Measurements from ENCODE around the gene PCDH15.

PCDH15 gene

GRCh38 chr10:53990799-53991238 is 810.2 kb downstream of the PCDH15 start:
- no peaks in the 10 kb centered on the region for H3K27me3 ChIP-seq
- H3K9me3 ChIP-seq, result no peaks in the 10 kb centered on the region
- H3K27ac ChIP-seq, result no peak overlapping the region
- no peaks in the 10 kb centered on the region for H3K36me3 ChIP-seq
- no peak overlapping the region for H3K4me3 ChIP-seq (ENCODE audit: low read depth in 1 of 2, low read length in 1 of 2)
- no peak for TF ChIP-seq CTCF (IDR thresholded peaks at IDR 0.05)
- no peaks in the 10 kb centered on the region for H3K4me1 ChIP-seq (ENCODE audit: control insufficient read depth in 1 of 2, insufficient read depth in 1 of 2, low read depth in 1 of 2, low read length in 1 of 2)

DNA sequence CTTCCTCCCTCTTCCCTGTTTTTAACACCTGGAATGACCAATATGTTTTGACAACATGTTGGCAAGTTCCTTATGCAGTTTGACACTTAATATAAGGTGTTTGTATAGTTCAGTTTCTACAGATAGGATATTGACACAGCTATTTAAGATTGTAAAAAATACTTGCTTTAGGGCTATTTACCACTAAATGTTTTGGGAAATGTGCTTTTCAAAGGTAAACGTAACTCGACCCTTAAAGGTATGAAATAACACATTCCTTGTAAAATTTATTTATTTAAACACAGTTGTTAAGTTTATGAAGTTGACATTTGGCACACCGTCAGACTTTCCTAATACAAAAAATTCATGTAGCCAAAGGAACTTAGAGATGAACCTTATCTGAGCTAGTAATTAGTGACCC is 817.6 kb downstream of the PCDH15 start:
- no peaks in the 10 kb centered on the region for H3K36me3 ChIP-seq
- no peak overlapping the region for H3K4me3 ChIP-seq (ENCODE audit: low read depth in 1 of 2, low read length in 1 of 2)

DNA sequence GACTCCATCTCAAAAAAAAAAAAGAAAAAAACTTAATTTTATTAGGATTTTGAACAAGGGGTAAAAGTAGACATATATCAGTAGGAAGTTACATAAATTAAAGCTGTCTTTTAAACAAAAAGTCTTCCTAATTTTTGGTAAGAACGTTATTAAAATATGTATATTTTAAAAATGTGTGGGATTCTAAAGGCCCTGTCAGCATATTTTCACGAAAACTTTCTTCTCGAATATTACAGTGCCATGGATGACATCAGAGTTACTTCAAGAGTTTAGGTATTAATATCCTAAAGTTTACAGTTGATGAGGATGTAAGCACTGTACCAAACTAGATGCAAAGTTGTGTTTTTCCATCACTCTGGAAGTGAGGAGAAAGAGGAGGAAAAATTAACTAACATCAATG is 820.8 kb downstream of the PCDH15 start:
- Histone ChIP-seq H3K4me1 (ENCODE audit: control insufficient read depth in 1 of 2, insufficient read depth in 1 of 2, low read depth in 1 of 2, low read length in 1 of 2) (no peaks in the 10 kb centered on the region), H3K27ac (no peak overlapping the region), H3K4me3 (ENCODE audit: low read depth in 1 of 2, low read length in 1 of 2) (no peak overlapping the region), H3K36me3 (no peaks in the 10 kb centered on the region), H3K27me3 (no peaks in the 10 kb centered on the region), H3K9me3 (no peaks in the 10 kb centered on the region)
- no peak for TF ChIP-seq CTCF (IDR thresholded peaks at IDR 0.05)

More for the DNA sequence above, 817.6 kb downstream of the PCDH15 start:
- Histone ChIP-seq H3K27me3 (no peaks in the 10 kb centered on the region), H3K4me1 (ENCODE audit: control insufficient read depth in 1 of 2, insufficient read depth in 1 of 2, low read depth in 1 of 2, low read length in 1 of 2) (no peaks in the 10 kb centered on the region), H3K27ac (no peak overlapping the region), H3K9me3 (no peaks in the 10 kb centered on the region)
- TF ChIP-seq CTCF (IDR thresholded peaks at IDR 0.05), result no peak

GRCh38 chr10:53978301-53978700 is 822.7 kb downstream of the PCDH15 start:
- no peak for TF ChIP-seq CTCF (IDR thresholded peaks at IDR 0.05)
- no peaks in the 10 kb centered on the region for H3K9me3 ChIP-seq

GRCh38 chr10:53977267-53977666 is 823.8 kb downstream of the PCDH15 start:
- no peak for TF ChIP-seq CTCF (IDR thresholded peaks at IDR 0.05)
- no peaks in the 10 kb centered on the region for H3K27me3 ChIP-seq

More at GRCh38 chr10:53978301-53978700, 822.7 kb downstream of the PCDH15 start:
- no peak overlapping the region for H3K4me3 ChIP-seq (ENCODE audit: low read depth in 1 of 2, low read length in 1 of 2)
- no peak overlapping the region for H3K27ac ChIP-seq
- H3K4me1 ChIP-seq (ENCODE audit: control insufficient read depth in 1 of 2, insufficient read depth in 1 of 2, low read depth in 1 of 2, low read length in 1 of 2), result no peaks in the 10 kb centered on the region
- no peaks in the 10 kb centered on the region for H3K27me3 ChIP-seq
- no peaks in the 10 kb centered on the region for H3K36me3 ChIP-seq

DNA sequence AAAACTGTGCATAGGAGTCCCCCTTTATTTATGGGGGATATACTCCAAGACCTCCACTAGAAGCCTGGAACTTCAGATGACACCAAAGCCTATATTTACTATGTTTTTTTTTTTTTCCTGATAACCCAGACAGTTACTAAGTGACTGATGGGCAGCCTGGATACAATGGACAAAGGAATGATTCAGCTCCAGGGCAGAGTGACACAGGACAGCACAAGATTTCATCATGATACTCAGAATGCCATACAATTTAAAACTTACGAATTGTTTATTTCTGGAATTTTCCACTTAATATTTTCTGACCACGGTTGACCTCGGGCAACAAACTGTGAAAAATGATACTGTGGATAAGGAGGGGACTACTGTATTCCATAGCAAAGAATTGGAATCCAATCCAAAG is 843.6 kb downstream of the PCDH15 start:
- no peaks in the 10 kb centered on the region for H3K36me3 ChIP-seq
- no peak for TF ChIP-seq CTCF (IDR thresholded peaks at IDR 0.05)
- H3K4me1 ChIP-seq (ENCODE audit: control insufficient read depth in 1 of 2, insufficient read depth in 1 of 2, low read depth in 1 of 2, low read length in 1 of 2), result no peaks in the 10 kb centered on the region

More at GRCh38 chr10:53977267-53977666, 823.8 kb downstream of the PCDH15 start:
- H3K27ac ChIP-seq, result no peak overlapping the region
- no peaks in the 10 kb centered on the region for H3K36me3 ChIP-seq
- no peaks in the 10 kb centered on the region for H3K9me3 ChIP-seq
- H3K4me3 ChIP-seq (ENCODE audit: low read depth in 1 of 2, low read length in 1 of 2), result no peak overlapping the region
- H3K4me1 ChIP-seq (ENCODE audit: control insufficient read depth in 1 of 2, insufficient read depth in 1 of 2, low read depth in 1 of 2, low read length in 1 of 2), result no peaks in the 10 kb centered on the region

More for the DNA sequence above, 843.6 kb downstream of the PCDH15 start:
- Histone ChIP-seq H3K27me3 (no peaks in the 10 kb centered on the region), H3K4me3 (ENCODE audit: low read depth in 1 of 2, low read length in 1 of 2) (no peak overlapping the region), H3K27ac (no peak overlapping the region), H3K9me3 (no peaks in the 10 kb centered on the region)

Measured in neutrophil (primary cell).